HG02981 (cell line): ENCODE measurements around the gene SUPT5H.

Experiments used
- ATAC-seq: cut with Tn5 transposase; IDR thresholded peaks from one replicate; pipeline ENCODE4 v1.9.1; 2021; ENCODE audit warnings: mild to moderate bottlenecking, moderate library complexity; ENCODE audit not compliant: unreplicated experiment

SUPT5H gene

GRCh38 chr19:39518458-39518857, 73.1 kb downstream of the SUPT5H start:
- ATAC-seq: no peak

GRCh38 chr19:39518975-39519374, 73.6 kb downstream of the SUPT5H start:
- ATAC-seq: no peak

- no peak for ATAC-seq
Observed at GRCh38 chr19:39520541-39521484, 75.4 kb downstream of the SUPT5H start.

- no peak for ATAC-seq
Observed at GRCh38 chr19:39524495-39524894, 79.1 kb downstream of the SUPT5H start.

- ATAC-seq: no peak
Observed at GRCh38 chr19:39525205-39525604, 79.8 kb downstream of the SUPT5H start.
